22Rv1 (cell line): Measurements from ENCODE around the gene DPYSL5.

Source experiments
- CTCF ChIP-seq: fragments of 450-650 bp; IDR thresholded peaks from 2 replicates; pipeline ENCODE4 v1.5.1; 2017; ENCODE audit warnings: mild to moderate bottlenecking
- ZFX ChIP-seq: fragments of 450-650 bp; IDR thresholded peaks from 2 replicates; pipeline ENCODE4 v1.6.1; 2017; ENCODE audit warnings: antibody characterized with exemption, borderline replicate concordance

GRCh38 chr2:26971911-26972786, 124.2 kb downstream of the DPYSL5 start:
- TF ChIP-seq CTCF (no peak), ZFX (no peak)
